Measurements from ENCODE around the gene CATSPERD. TPM values are rescaled to one million over a fixed set of nuclear protein-coding genes. Genes with fewer than 3 reads are reported as not detected.

CATSPERD gene
- total and polyA plus RNA-seq, 9 of the 15 experiments (the other 6 are each of a cell fraction or from before 2014, with no cell fraction given): not detected

DNA sequence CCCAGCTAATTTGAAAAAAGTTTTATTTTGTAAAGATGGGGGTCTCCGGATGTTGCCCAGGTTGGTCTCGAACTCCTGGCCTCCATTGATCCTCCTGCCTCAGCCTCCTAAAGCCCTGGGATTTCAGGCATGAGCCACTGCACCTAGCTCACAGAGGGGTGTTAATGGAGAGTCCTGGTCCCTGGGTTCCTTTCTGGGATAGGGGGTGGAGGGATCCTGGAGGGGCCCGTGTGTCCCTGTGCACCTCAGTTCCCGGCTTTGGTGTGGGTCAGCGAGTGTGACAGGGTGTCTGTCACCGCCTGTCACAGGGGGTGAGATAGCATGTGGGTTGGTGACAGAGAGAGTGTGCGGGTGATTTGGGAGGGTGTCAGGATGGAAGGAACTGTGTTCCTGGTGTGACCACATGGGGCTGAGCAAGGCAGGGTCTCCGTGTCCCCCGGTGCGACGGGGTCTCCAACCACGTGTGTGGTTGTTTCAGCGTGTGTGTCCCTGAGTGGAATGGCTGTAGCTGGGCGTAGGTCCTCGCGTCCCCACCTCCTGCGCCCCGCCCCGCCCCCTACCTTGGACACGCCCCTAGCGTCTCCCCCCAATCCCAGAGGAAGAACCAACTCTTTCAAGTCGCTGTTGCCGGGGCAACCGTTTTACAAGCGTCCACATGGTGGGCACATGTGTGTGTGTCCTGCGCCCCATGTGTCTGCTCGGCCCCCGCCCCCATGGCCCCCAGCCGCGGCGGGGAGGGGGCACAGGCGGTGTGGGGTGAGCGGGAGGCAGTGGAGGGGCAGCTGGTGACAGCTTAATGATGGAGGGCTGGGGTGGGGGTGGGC lies 81.6 kb downstream of the CATSPERD start (continued):
- TF ChIP-seq, protein P1, sequence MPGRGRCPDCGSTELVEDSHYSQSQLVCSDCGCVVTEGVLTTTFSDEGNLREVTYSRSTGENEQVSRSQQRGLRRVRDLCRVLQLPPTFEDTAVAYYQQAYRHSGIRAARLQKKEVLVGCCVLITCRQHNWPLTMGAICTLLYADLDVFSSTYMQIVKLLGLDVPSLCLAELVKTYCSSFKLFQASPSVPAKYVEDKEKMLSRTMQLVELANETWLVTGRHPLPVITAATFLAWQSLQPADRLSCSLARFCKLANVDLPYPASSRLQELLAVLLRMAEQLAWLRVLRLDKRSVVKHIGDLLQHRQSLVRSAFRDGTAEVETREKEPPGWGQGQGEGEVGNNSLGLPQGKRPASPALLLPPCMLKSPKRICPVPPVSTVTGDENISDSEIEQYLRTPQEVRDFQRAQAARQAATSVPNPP (IDR thresholded peaks at IDR 0.05; ENCODE audit: borderline replicate concordance, insufficient read depth, insufficient read length): no peak
- TF ChIP-seq, protein P2, sequence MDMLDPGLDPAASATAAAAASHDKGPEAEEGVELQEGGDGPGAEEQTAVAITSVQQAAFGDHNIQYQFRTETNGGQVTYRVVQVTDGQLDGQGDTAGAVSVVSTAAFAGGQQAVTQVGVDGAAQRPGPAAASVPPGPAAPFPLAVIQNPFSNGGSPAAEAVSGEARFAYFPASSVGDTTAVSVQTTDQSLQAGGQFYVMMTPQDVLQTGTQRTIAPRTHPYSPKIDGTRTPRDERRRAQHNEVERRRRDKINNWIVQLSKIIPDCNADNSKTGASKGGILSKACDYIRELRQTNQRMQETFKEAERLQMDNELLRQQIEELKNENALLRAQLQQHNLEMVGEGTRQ (CRISPR knock-in tag; IDR thresholded peaks at IDR 0.05): no peak
- TF ChIP-seq, protein P3, sequence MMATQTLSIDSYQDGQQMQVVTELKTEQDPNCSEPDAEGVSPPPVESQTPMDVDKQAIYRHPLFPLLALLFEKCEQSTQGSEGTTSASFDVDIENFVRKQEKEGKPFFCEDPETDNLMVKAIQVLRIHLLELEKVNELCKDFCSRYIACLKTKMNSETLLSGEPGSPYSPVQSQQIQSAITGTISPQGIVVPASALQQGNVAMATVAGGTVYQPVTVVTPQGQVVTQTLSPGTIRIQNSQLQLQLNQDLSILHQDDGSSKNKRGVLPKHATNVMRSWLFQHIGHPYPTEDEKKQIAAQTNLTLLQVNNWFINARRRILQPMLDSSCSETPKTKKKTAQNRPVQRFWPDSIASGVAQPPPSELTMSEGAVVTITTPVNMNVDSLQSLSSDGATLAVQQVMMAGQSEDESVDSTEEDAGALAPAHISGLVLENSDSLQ (IDR thresholded peaks at IDR 0.05): peak; percentile 85
- TF ChIP-seq TSC22D4 (tag; IDR thresholded peaks at IDR 0.05) (no peak), PHF21A (IDR thresholded peaks at IDR 0.05; ENCODE audit: borderline replicate concordance, low read depth) (no peak), NFE2L1 (tag; IDR thresholded peaks at IDR 0.05; ENCODE audit: borderline replicate concordance, low read depth) (no peak), ILF3 (IDR thresholded peaks at IDR 0.05; ENCODE audit: borderline replicate concordance) (no peak), YBX1 (IDR thresholded peaks at IDR 0.05) (no peak), BRD4 (IDR thresholded peaks at IDR 0.05) (no peak), ZNF583 (CRISPR knock-in tag; IDR thresholded peaks at IDR 0.05) (no peak), JUNB (CRISPR knock-in tag; conservative IDR thresholded peaks at IDR 0.05) (no peak), SOX6 (IDR thresholded peaks at IDR 0.05) (no peak), NR3C1 (CRISPR knock-in tag; IDR thresholded peaks at IDR 0.05) (no peak)
- TF ChIP-seq, protein P4, sequence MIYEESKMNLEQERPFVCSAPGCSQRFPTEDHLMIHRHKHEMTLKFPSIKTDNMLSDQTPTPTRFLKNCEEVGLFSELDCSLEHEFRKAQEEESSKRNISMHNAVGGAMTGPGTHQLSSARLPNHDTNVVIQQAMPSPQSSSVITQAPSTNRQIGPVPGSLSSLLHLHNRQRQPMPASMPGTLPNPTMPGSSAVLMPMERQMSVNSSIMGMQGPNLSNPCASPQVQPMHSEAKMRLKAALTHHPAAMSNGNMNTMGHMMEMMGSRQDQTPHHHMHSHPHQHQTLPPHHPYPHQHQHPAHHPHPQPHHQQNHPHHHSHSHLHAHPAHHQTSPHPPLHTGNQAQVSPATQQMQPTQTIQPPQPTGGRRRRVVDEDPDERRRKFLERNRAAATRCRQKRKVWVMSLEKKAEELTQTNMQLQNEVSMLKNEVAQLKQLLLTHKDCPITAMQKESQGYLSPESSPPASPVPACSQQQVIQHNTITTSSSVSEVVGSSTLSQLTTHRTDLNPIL (CRISPR knock-in tag; IDR thresholded peaks at IDR 0.05): no peak
- TF ChIP-seq, protein P5, sequence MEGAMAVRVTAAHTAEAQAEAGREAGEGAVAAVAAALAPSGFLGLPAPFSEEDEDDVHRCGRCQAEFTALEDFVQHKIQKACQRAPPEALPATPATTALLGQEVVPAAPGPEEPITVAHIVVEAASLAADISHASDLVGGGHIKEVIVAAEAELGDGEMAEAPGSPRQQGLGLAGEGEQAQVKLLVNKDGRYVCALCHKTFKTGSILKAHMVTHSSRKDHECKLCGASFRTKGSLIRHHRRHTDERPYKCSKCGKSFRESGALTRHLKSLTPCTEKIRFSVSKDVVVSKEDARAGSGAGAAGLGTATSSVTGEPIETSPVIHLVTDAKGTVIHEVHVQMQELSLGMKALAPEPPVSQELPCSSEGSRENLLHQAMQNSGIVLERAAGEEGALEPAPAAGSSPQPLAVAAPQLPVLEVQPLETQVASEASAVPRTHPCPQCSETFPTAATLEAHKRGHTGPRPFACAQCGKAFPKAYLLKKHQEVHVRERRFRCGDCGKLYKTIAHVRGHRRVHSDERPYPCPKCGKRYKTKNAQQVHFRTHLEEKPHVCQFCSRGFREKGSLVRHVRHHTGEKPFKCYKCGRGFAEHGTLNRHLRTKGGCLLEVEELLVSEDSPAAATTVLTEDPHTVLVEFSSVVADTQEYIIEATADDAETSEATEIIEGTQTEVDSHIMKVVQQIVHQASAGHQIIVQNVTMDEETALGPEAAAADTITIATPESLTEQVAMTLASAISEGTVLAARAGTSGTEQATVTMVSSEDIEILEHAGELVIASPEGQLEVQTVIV (CRISPR knock-in tag; IDR thresholded peaks at IDR 0.05; ENCODE audit: borderline replicate concordance): no peak
- TF ChIP-seq, protein P6, sequence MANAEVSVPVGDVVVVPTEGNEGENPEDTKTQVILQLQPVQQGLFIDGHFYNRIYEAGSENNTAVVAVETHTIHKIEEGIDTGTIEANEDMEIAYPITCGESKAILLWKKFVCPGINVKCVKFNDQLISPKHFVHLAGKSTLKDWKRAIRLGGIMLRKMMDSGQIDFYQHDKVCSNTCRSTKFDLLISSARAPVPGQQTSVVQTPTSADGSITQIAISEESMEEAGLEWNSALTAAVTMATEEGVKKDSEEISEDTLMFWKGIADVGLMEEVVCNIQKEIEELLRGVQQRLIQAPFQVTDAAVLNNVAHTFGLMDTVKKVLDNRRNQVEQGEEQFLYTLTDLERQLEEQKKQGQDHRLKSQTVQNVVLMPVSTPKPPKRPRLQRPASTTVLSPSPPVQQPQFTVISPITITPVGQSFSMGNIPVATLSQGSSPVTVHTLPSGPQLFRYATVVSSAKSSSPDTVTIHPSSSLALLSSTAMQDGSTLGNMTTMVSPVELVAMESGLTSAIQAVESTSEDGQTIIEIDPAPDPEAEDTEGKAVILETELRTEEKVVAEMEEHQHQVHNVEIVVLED (CRISPR knock-in tag; IDR thresholded peaks at IDR 0.05): no peak

Data from K562 (cell line).